HepG2 (cell line): ENCODE measurements around the gene PXT1. TPM values are rescaled to one million over a fixed set of nuclear protein-coding genes. Genes with fewer than 3 reads are reported as not detected.

ENCODE experiments used
- ATAC-seq: fragments of 200-7000 bp; cut with Tn5 transposase; 3 replicates; pipeline ENCODE4 v1.9.1; 2020; ENCODE audit warnings: mild to moderate bottlenecking, moderate library complexity
- BruUV-seq: library from RNA; stranded (reverse); fragments of 400-500 nt; replicated peaks from 2 replicates; lab custom pipeline; 2021; lab: Mats Ljungman, UMichigan
- CTCF ChIA-PET: fragments of 300-600 bp; formaldehyde crosslinking; extraction: SDS; loops from one replicate; lab custom pipeline; 2021; ENCODE audit warnings: low total read pairs, inconsistent platforms, low intra/inter-chr PET ratio; lab: Yijun Ruan, JAX
- POLR2A ChIA-PET: fragments of 350-600 bp; sonication (Branson Sonifier 250); formaldehyde crosslinking; loops from one replicate; lab custom pipeline; 2020; ENCODE audit warnings: antibody characterized with exemption, inconsistent platforms; lab: Yijun Ruan, JAX
- DNase-seq: peaks from one replicate; pipeline ENCODE4 v3.0.0-alpha.2; 2015; ENCODE audit warnings: low spot score
- FAIRE-seq: peaks from 3 replicates; lab custom pipeline; 2011; peaks lifted over from hg19 to GRCh38; lab: Jason Lieb, UNC
- H2AFZ ChIP-seq: one replicate; pipeline ENCODE4 v1.6.1; 2011; ENCODE audit warnings: low read length, inconsistent platforms
- H3K27ac ChIP-seq: fragments of 300-600 bp; 3 replicates; pipeline ENCODE4 v1.8.0; 2011; ENCODE audit warnings: mixed run types, mild to moderate bottlenecking, mixed read lengths, low read length, inconsistent platforms; ENCODE audit not compliant: insufficient read depth; ENCODE audit errors: extremely low read length
- H3K27me3 ChIP-seq, 2 experiments: fragments of 200-600 bp in 1 of 2; 2 replicates in 1 of 2; 3 replicates in 1 of 2; pipeline versions ENCODE4 v1.6.0 to v1.8.0; 2011; ENCODE audit warnings: low read length in 2 of 2, mild to moderate bottlenecking in 2 of 2, moderate library complexity in 2 of 2, inconsistent platforms in 1 of 2; ENCODE audit not compliant: insufficient read depth in 2 of 2, control insufficient read depth in 1 of 2
- H3K36me3 ChIP-seq, 2 experiments: fragments of 200-600 bp in 1 of 2; replicated peaks in 1 of 2; 2 replicates in 1 of 2; 3 replicates in 1 of 2; pipeline versions ENCODE4 v1.5.1 to v1.8.0; 2011; ENCODE audit warnings: low read length in 2 of 2, inconsistent platforms in 1 of 2; ENCODE audit not compliant: insufficient read depth in 2 of 2, control insufficient read depth in 1 of 2
- H3K4me1 ChIP-seq: 2 replicates; pipeline ENCODE4 v1.5.1; 2012; ENCODE audit warnings: low read length, inconsistent platforms; ENCODE audit not compliant: insufficient read depth
- H3K4me2 ChIP-seq: 2 replicates; pipeline ENCODE4 v1.6.0; 2011; ENCODE audit warnings: low read depth, low read length, inconsistent platforms
- H3K4me3 ChIP-seq, 3 experiments: fragments of 200-600 bp in 1 of 3; sonication (generic), shearing (Covaris generic) in 1 of 3; replicated peaks in 1 of 3; 2 replicates each; pipeline ENCODE4 v1.5.1; 2011 to 2016; ENCODE audit warnings: low read length in 3 of 3, inconsistent platforms in 2 of 3, low read depth in 2 of 3, mild to moderate bottlenecking in 2 of 3, control low read depth in 1 of 3, mixed read lengths in 1 of 3; ENCODE audit not compliant: insufficient read depth in 1 of 3
- H3K79me2 ChIP-seq: one replicate; pipeline ENCODE4 v1.6.1; 2011; ENCODE audit warnings: low read length, inconsistent platforms; ENCODE audit not compliant: insufficient read depth
- H3K9ac ChIP-seq: 2 replicates; pipeline ENCODE4 v1.6.0; 2011; ENCODE audit warnings: mild to moderate bottlenecking, low read depth, low read length, inconsistent platforms; ENCODE audit not compliant: insufficient read depth
- H3K9me3 ChIP-seq: 2 replicates; pipeline ENCODE4 v1.5.1; 2012; ENCODE audit warnings: mild to moderate bottlenecking, low read length
- H4K20me1 ChIP-seq: 2 replicates; pipeline ENCODE4 v1.6.0; 2011; ENCODE audit warnings: inconsistent platforms, mild to moderate bottlenecking, low read length, moderate library complexity; ENCODE audit not compliant: insufficient read depth
- HIVEP1 ChIP-seq: sonication (generic); formaldehyde crosslinking; IDR thresholded peaks from 2 replicates; pipeline ENCODE4 v1.4.0; 2020; ENCODE audit warnings: mild to moderate bottlenecking, missing genetic modification reagents
- JDP2 ChIP-seq: sonication (generic); formaldehyde crosslinking; IDR thresholded peaks from 2 replicates; pipeline ENCODE4 v1.8.1; 2022; ENCODE audit warnings: missing genetic modification reagents, borderline replicate concordance
- MXD4 ChIP-seq: IDR thresholded peaks from 2 replicates; pipeline ENCODE4 v1.6.1; 2016; ENCODE audit warnings: mild to moderate bottlenecking, missing biosample characterization, missing genetic modification reagents
- RFX5 ChIP-seq: IDR thresholded peaks from 2 replicates; pipeline ENCODE4 v1.6.1; 2011; ENCODE audit warnings: low read depth, low read length, improper control_type of control experiment
- SP140L ChIP-seq: sonication (generic); formaldehyde crosslinking; IDR thresholded peaks from 2 replicates; pipeline ENCODE4 v1.4.0; 2020; ENCODE audit warnings: missing genetic modification reagents, borderline replicate concordance
- TAF1 ChIP-seq: sonication (generic); formaldehyde crosslinking; IDR thresholded peaks from 2 replicates; pipeline ENCODE4 v1.4.0; 2020; ENCODE audit warnings: missing genetic modification reagents
- ZC3H13 ChIP-seq: sonication (generic); formaldehyde crosslinking; IDR thresholded peaks from 2 replicates; pipeline ENCODE4 v1.8.1; 2023; ENCODE audit warnings: mild to moderate bottlenecking, missing genetic modification reagents, moderate library complexity
- ZNF577 ChIP-seq: sonication (generic); formaldehyde crosslinking; IDR thresholded peaks from 2 replicates; pipeline ENCODE4 v1.4.0; 2020; ENCODE audit warnings: mild to moderate bottlenecking, low read depth, missing genetic modification reagents, borderline replicate concordance
- WGBS: methylation state at CpG from one replicate; pipeline ENCODE4 v1.1.6; 2017; ENCODE audit warnings: low lambda C conversion rate; 5-methylcytosine and 5-hydroxymethylcytosine counted together
- in situ Hi-C: cut with HindIII; loops from 2 replicates; pipeline ENCODE4 v1.10.0; 2017; ENCODE audit warnings: low pct_unique_long_range_greater_than_20kb; ENCODE audit not compliant: extremely low pct_ligation_motif_present
- intact Hi-C: fragments of 100-400 bp; cut with micrococcal nuclease; formaldehyde crosslinking; loops from one replicate; pipeline ENCODE4 v1.10.0; 2022; ENCODE audit not compliant: unreplicated experiment
- polyA plus RNA-seq, 8 experiments: library from polyadenylated mRNA; depleted of rRNA in 3 of 8; stranded (reverse) in 7 of 8; unstranded in 1 of 8; fragments of >200 nt; fragmentation: Illumina TruSeq in 4 of 8; extraction: Trizol in 4 of 8; gene quantifications; 2 replicates each; pipeline versions ENCODE4 v1.2.1 to v1.2.3, GENCODE V29; 2011 to 2016; ENCODE audit warnings: low read depth in 4 of 8, missing spikeins in 1 of 8, mixed read lengths in 1 of 8; ENCODE audit not compliant: insufficient read depth in 1 of 8
- total RNA-seq, 5 experiments: library from RNA; depleted of rRNA; stranded (reverse); fragments of >200 nt; fragmentation: Illumina TruSeq; extraction: Trizol; gene quantifications; 2 replicates each; pipeline ENCODE4 v1.2.3, GENCODE V29; 2016; ENCODE audit warnings: low read depth in 1 of 5
- TF ChIP-seq, protein P1 (sequence below): IDR thresholded peaks from 2 replicates; pipeline ENCODE4 v1.6.1; 2016; ENCODE audit warnings: low read depth, borderline replicate concordance
- TF ChIP-seq, protein P2 (sequence below): sonication (generic); formaldehyde crosslinking; IDR thresholded peaks from 2 replicates; pipeline ENCODE4 v1.5.0; 2020; ENCODE audit warnings: mild to moderate bottlenecking, missing genetic modification reagents, borderline replicate concordance
- TF ChIP-seq, protein P3 (sequence below): sonication (generic); formaldehyde crosslinking; IDR thresholded peaks from 2 replicates; pipeline ENCODE4 v1.9.0; 2021; ENCODE audit warnings: mild to moderate bottlenecking, missing genetic modification reagents

PXT1 gene
- total and polyA plus RNA-seq, 2 of the 13 experiments (the other 11 are each of a cell fraction or from before 2014, with no cell fraction given), result 0.04 TPM; not detected in 1

DNA sequence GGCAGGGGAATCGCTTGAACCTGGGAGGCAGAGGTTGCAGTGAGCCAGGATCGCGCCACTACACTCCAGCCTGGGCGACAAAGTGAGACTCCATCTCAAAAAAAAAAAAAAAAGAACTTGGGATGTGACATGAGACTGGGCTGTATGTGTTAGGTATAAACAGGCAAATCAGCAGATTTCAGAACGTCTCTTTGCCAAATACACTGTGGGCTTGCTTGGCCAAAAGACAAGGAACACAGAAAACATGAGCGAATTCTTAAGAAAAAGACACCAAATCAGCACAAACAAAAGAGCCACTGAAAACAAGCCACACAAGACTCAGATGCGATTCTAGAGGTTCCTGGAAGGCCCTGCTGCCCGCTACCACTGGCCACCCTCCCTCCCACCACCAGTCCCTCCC is 67.7 kb downstream of the PXT1 start:
- ChIA-PET CTCF (no interaction called here), POLR2A (no interaction called here)
- no peak overlapping the region for H2AFZ ChIP-seq
- H3K27ac ChIP-seq, result no peak overlapping the region
- no peak overlapping the region for H3K4me2 ChIP-seq
- no peaks in the 10 kb centered on the region for H3K9me3 ChIP-seq
- H3K27me3 ChIP-seq, result peaks cover 3 to 40% of the 10 kb centered on the region in 2 experiments
- no peak overlapping the region for H3K4me3 ChIP-seq
- FAIRE-seq, result no peak
- WGBS, result 50% methylated on average over 8 of the region's 8 CpGs
- H4K20me1 ChIP-seq, result no peaks in the 10 kb centered on the region
- no peak for ATAC-seq
- DNase-seq, result no peak
- no peak overlapping the region for H3K9ac ChIP-seq
- in situ Hi-C loops (no loop called here), intact Hi-C loops (no loop called here)
- no peaks in the 10 kb centered on the region for H3K79me2 ChIP-seq
- no peak for TF ChIP-seq JDP2 (CRISPR knock-in tag)
- TF ChIP-seq ZC3H13 (CRISPR knock-in tag), result no peak
- no peak for TF ChIP-seq RFX5
- TF ChIP-seq ZNF577, result no peak
- H3K36me3 ChIP-seq, result no peaks in the 10 kb centered on the region
- no peaks in the 10 kb centered on the region for H3K4me1 ChIP-seq
- BruUV-seq, result no TSS peak

DNA sequence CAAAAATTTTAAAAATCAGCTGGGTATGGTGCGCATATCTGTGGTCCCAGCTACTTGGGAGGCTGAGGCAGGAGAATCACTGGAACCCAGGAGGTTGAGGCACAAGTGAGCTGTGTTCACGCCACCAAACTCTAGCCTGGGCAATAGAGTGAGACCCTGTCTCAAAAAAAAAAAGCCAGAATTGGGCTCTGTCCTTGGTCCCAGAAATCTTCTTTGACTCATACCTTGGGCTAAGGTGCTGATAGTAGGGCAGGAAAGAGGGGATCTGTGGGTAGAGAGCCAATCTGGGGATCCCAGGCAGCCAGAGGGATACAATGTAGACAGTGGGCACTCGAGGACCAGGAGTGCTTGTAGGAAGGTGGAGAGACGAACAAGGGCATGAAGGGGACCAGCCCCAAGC is 68.5 kb downstream of the PXT1 start:
- no peak overlapping the region for H3K4me2 ChIP-seq
- CTCF ChIA-PET, result no interaction called here
- H3K9me3 ChIP-seq, result no peaks in the 10 kb centered on the region
- no peak for FAIRE-seq
- no peaks in the 10 kb centered on the region for H3K4me1 ChIP-seq
- WGBS, result 43% methylated on average over 4 of the region's 4 CpGs
- peaks cover 3 to 36% of the 10 kb centered on the region in 2 experiments for H3K27me3 ChIP-seq
- no peak overlapping the region for H3K27ac ChIP-seq
- H2AFZ ChIP-seq, result no peak overlapping the region
- intact Hi-C loops, result no loop called here
- BruUV-seq, result no TSS peak
- in situ Hi-C loops, result no loop called here
- no peak overlapping the region for H3K9ac ChIP-seq
- H4K20me1 ChIP-seq, result no peaks in the 10 kb centered on the region
- H3K79me2 ChIP-seq, result no peaks in the 10 kb centered on the region
- no peaks in the 10 kb centered on the region for H3K36me3 ChIP-seq
- no peak for ATAC-seq
- DNase-seq, result no peak
- POLR2A ChIA-PET, result no interaction called here
- H3K4me3 ChIP-seq, result no peak overlapping the region
- TF ChIP-seq, protein P1, sequence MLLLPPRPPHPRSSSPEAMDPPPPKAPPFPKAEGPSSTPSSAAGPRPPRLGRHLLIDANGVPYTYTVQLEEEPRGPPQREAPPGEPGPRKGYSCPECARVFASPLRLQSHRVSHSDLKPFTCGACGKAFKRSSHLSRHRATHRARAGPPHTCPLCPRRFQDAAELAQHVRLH (CRISPR knock-in tag), result no peak
- TF ChIP-seq HIVEP1 (CRISPR knock-in tag), result no peak
- no peak for TF ChIP-seq SP140L (CRISPR knock-in tag)
- TF ChIP-seq, protein P2, sequence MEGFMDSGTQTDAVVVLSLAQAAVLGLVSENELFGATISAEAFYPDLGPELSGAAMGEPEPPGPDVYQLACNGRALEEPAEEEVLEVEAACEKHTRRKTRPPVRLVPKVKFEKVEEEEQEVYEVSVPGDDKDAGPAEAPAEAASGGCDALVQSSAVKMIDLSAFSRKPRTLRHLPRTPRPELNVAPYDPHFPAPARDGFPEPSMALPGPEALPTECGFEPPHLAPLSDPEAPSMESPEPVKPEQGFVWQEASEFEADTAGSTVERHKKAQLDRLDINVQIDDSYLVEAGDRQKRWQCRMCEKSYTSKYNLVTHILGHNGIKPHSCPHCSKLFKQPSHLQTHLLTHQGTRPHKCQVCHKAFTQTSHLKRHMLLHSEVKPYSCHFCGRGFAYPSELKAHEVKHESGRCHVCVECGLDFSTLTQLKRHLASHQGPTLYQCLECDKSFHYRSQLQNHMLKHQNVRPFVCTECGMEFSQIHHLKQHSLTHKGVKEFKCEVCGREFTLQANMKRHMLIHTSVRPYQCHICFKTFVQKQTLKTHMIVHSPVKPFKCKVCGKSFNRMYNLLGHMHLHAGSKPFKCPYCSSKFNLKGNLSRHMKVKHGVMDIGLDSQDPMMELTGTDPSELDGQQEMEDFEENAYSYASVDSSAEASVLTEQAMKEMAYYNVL (CRISPR knock-in tag), result no peak
- no peak for TF ChIP-seq TAF1 (CRISPR knock-in tag)
- TF ChIP-seq, protein P3, sequence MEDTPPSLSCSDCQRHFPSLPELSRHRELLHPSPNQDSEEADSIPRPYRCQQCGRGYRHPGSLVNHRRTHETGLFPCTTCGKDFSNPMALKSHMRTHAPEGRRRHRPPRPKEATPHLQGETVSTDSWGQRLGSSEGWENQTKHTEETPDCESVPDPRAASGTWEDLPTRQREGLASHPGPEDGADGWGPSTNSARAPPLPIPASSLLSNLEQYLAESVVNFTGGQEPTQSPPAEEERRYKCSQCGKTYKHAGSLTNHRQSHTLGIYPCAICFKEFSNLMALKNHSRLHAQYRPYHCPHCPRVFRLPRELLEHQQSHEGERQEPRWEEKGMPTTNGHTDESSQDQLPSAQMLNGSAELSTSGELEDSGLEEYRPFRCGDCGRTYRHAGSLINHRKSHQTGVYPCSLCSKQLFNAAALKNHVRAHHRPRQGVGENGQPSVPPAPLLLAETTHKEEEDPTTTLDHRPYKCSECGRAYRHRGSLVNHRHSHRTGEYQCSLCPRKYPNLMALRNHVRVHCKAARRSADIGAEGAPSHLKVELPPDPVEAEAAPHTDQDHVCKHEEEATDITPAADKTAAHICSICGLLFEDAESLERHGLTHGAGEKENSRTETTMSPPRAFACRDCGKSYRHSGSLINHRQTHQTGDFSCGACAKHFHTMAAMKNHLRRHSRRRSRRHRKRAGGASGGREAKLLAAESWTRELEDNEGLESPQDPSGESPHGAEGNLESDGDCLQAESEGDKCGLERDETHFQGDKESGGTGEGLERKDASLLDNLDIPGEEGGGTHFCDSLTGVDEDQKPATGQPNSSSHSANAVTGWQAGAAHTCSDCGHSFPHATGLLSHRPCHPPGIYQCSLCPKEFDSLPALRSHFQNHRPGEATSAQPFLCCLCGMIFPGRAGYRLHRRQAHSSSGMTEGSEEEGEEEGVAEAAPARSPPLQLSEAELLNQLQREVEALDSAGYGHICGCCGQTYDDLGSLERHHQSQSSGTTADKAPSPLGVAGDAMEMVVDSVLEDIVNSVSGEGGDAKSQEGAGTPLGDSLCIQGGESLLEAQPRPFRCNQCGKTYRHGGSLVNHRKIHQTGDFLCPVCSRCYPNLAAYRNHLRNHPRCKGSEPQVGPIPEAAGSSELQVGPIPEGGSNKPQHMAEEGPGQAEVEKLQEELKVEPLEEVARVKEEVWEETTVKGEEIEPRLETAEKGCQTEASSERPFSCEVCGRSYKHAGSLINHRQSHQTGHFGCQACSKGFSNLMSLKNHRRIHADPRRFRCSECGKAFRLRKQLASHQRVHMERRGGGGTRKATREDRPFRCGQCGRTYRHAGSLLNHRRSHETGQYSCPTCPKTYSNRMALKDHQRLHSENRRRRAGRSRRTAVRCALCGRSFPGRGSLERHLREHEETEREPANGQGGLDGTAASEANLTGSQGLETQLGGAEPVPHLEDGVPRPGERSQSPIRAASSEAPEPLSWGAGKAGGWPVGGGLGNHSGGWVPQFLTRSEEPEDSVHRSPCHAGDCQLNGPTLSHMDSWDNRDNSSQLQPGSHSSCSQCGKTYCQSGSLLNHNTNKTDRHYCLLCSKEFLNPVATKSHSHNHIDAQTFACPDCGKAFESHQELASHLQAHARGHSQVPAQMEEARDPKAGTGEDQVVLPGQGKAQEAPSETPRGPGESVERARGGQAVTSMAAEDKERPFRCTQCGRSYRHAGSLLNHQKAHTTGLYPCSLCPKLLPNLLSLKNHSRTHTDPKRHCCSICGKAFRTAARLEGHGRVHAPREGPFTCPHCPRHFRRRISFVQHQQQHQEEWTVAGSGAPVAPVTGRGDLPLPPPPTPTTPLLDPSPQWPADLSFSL, result no peak
- no peak for TF ChIP-seq MXD4 (CRISPR knock-in tag)
